Neural cell (in vitro differentiated cells): Measurements from ENCODE around the gene IMPA2. TPM values are rescaled to one million over a fixed set of nuclear protein-coding genes. Genes with fewer than 3 reads are reported as not detected.

Source experiments
- H2AFZ ChIP-seq: fragments of 200-600, 300-800 bp; sonication (generic), shearing (Covaris generic); 2 replicates; pipeline ENCODE4 v1.6.0; 2014; ENCODE audit warnings: low read depth, mild to moderate bottlenecking, antibody characterized with exemption, low read length, moderate library complexity
- H3F3A ChIP-seq: fragments of 200-600 bp; shearing (Covaris generic); 2 replicates; pipeline ENCODE4 v1.6.1; 2016; ENCODE audit warnings: mild to moderate bottlenecking, moderate library complexity, mixed read lengths, antibody characterized with exemption, low read length; ENCODE audit not compliant: insufficient read depth, poor library complexity, severe bottlenecking
- H3K27ac ChIP-seq: fragments of 200-600, 300-800 bp; sonication (generic), shearing (Covaris generic); 2 replicates; pipeline ENCODE4 v1.5.1; 2014; ENCODE audit warnings: mild to moderate bottlenecking, low read length, moderate library complexity
- H3K27me3 ChIP-seq: fragments of 300-800, 200-600 bp; sonication (generic), shearing (Covaris generic); 2 replicates; pipeline ENCODE4 v1.6.0; 2014; ENCODE audit warnings: mild to moderate bottlenecking, low read depth, low read length, moderate library complexity; ENCODE audit not compliant: insufficient read depth
- H3K36me3 ChIP-seq: fragments of 300-800, 200-600 bp; sonication (generic), shearing (Covaris generic); 2 replicates; pipeline ENCODE4 v1.5.1; 2014; ENCODE audit warnings: mild to moderate bottlenecking, antibody characterized with exemption, low read length, moderate library complexity; ENCODE audit not compliant: insufficient read depth
- H3K4me2 ChIP-seq: fragments of 300-800, 200-600 bp; sonication (generic), shearing (Covaris generic); 2 replicates; pipeline ENCODE4 v1.6.0; 2014; ENCODE audit warnings: mild to moderate bottlenecking, low read length
- H3K4me3 ChIP-seq: fragments of 300-800, 200-600 bp; sonication (generic), shearing (Covaris generic); 2 replicates; pipeline ENCODE4 v1.5.1; 2014; ENCODE audit warnings: mild to moderate bottlenecking, low read length, moderate library complexity
- H3K79me2 ChIP-seq: fragments of 200-600 bp; shearing (Covaris generic); replicated peaks from 2 replicates; pipeline ENCODE4 v1.6.0; 2014; ENCODE audit warnings: mild to moderate bottlenecking, low read length, moderate library complexity; ENCODE audit not compliant: insufficient read depth
- H3K9ac ChIP-seq: fragments of 300-800, 200-600 bp; sonication (generic), shearing (Covaris generic); 2 replicates; pipeline ENCODE4 v1.6.1; 2016; ENCODE audit warnings: mild to moderate bottlenecking, low read length, mixed read lengths
- H3K9me2 ChIP-seq: fragments of 200-600 bp; shearing (Covaris generic); 2 replicates; pipeline ENCODE4 v1.6.1; 2016; ENCODE audit warnings: mild to moderate bottlenecking, low read length, mixed read lengths; ENCODE audit not compliant: insufficient read depth
- H3K9me3 ChIP-seq: fragments of 200-600, 300-800 bp; sonication (generic), shearing (Covaris generic); 2 replicates; pipeline ENCODE4 v1.6.1; 2016; ENCODE audit warnings: mild to moderate bottlenecking, mixed run types, low read length, moderate library complexity, mixed read lengths
- H4K20me1 ChIP-seq: fragments of 200-600 bp; shearing (Covaris generic); 2 replicates; pipeline ENCODE4 v1.6.1; 2016; ENCODE audit warnings: mild to moderate bottlenecking, mixed run types; ENCODE audit not compliant: insufficient read depth
- CTCF ChIP-seq: fragments of 450-650 bp; IDR thresholded peaks from 2 replicates; pipeline ENCODE4 v1.5.1; 2014; ENCODE audit warnings: antibody characterized with exemption, mild to moderate bottlenecking, moderate library complexity; ENCODE audit not compliant: poor library complexity, severe bottlenecking
- EP300 ChIP-seq: fragments of 450-650 bp; conservative IDR thresholded peaks from 2 replicates; pipeline ENCODE4 v1.6.1; 2014; ENCODE audit warnings: antibody characterized with exemption, mild to moderate bottlenecking, moderate library complexity; ENCODE audit not compliant: poor library complexity, severe bottlenecking
- EZH2 ChIP-seq: fragments of 200-600, 300-800 bp; shearing (Covaris generic), sonication (generic); IDR thresholded peaks from 2 replicates; pipeline ENCODE4 v1.6.1; 2014; ENCODE audit warnings: antibody characterized with exemption, low read length, borderline replicate concordance, mild to moderate bottlenecking; ENCODE audit not compliant: insufficient read depth, poor library complexity, severe bottlenecking
- MXI1 ChIP-seq: fragments of 450-650 bp; conservative IDR thresholded peaks from 2 replicates; pipeline ENCODE4 v1.6.1; 2014; ENCODE audit warnings: antibody characterized with exemption, mild to moderate bottlenecking; ENCODE audit not compliant: poor library complexity, severe bottlenecking
- POLR2AphosphoS5 ChIP-seq: IDR thresholded peaks from 2 replicates; pipeline ENCODE4 v1.6.1; 2012
- RAD21 ChIP-seq: fragments of 450-650 bp; conservative IDR thresholded peaks from 2 replicates; pipeline ENCODE4 v1.6.1; 2014; ENCODE audit warnings: antibody characterized with exemption, mild to moderate bottlenecking, moderate library complexity
- REST ChIP-seq: IDR thresholded peaks from 2 replicates; pipeline ENCODE4 v1.6.1; 2012; ENCODE audit warnings: borderline replicate concordance
- SMC3 ChIP-seq: fragments of 450-650 bp; conservative IDR thresholded peaks from 2 replicates; pipeline ENCODE4 v1.6.1; 2014; ENCODE audit warnings: antibody characterized with exemption, mild to moderate bottlenecking, moderate library complexity; ENCODE audit not compliant: poor library complexity
- TAF1 ChIP-seq: IDR thresholded peaks from 2 replicates; pipeline ENCODE4 v1.6.1; 2012; ENCODE audit warnings: low read depth
- polyA plus RNA-seq: library from polyadenylated mRNA; depleted of rRNA; stranded (reverse); fragments of >200 nt; gene quantifications from 2 replicates; pipeline ENCODE4 v1.2.3, GENCODE V29; 2014

IMPA2 gene
- polyA plus RNA-seq, 1 donor from 2014 or later, result 2.7 TPM

GRCh38 chr18:12029786-12030584, 48.7 kb downstream of the IMPA2 start:
- H4K20me1 ChIP-seq, result no peaks in the 10 kb centered on the region
- H3K9me2 ChIP-seq, result no peaks in the 10 kb centered on the region
- no peak for TF ChIP-seq POLR2AphosphoS5
- no peak for TF ChIP-seq TAF1
- H2AFZ ChIP-seq, result no peak overlapping the region
- H3F3A ChIP-seq, result no peaks in the 10 kb centered on the region
- H3K27ac ChIP-seq, result no peak overlapping the region
- no peaks in the 10 kb centered on the region for H3K9me3 ChIP-seq
- no peaks in the 10 kb centered on the region for H3K36me3 ChIP-seq
- H3K27me3 ChIP-seq, result no peaks in the 10 kb centered on the region
- no peaks in the 10 kb centered on the region for H3K79me2 ChIP-seq
- H3K4me3 ChIP-seq, result no peak overlapping the region
- no peak overlapping the region for H3K4me2 ChIP-seq
- no peak overlapping the region for H3K9ac ChIP-seq

- H4K20me1 ChIP-seq, result no peaks in the 10 kb centered on the region
- H3K4me2 ChIP-seq, result no peak overlapping the region
- no peaks in the 10 kb centered on the region for H3K27me3 ChIP-seq
- H2AFZ ChIP-seq, result no peak overlapping the region
- H3F3A ChIP-seq, result no peaks in the 10 kb centered on the region
- no peak for TF ChIP-seq SMC3
- H3K9me3 ChIP-seq, result no peaks in the 10 kb centered on the region
- H3K4me3 ChIP-seq, result no peak overlapping the region
- no peaks in the 10 kb centered on the region for H3K36me3 ChIP-seq
- H3K79me2 ChIP-seq, result no peaks in the 10 kb centered on the region
- no peak overlapping the region for H3K27ac ChIP-seq
- H3K9ac ChIP-seq, result no peak overlapping the region
- H3K9me2 ChIP-seq, result no peaks in the 10 kb centered on the region
These were observed 49.4 kb downstream of the IMPA2 start for GRCh38 chr18:12030670-12031069.

- Histone ChIP-seq H3F3A (no peaks in the 10 kb centered on the region), H3K27ac (no peak overlapping the region), H3K4me3 (no peak overlapping the region), H3K36me3 (no peaks in the 10 kb centered on the region), H3K9me3 (no peaks in the 10 kb centered on the region), H3K4me2 (no peak overlapping the region), H3K9ac (no peak overlapping the region), H3K9me2 (no peaks in the 10 kb centered on the region), H4K20me1 (no peaks in the 10 kb centered on the region), H3K27me3 (no peaks in the 10 kb centered on the region), H3K79me2 (no peaks in the 10 kb centered on the region), H2AFZ (no peak overlapping the region)
- TF ChIP-seq CTCF (no peak), POLR2AphosphoS5 (no peak), REST (no peak), RAD21 (no peak), EP300 (no peak), EZH2 (no peak), MXI1 (no peak), TAF1 (no peak), SMC3 (no peak)
These were observed 49.9 kb downstream of the IMPA2 start for GRCh38 chr18:12031181-12031580.
